DOHH2 (cell line): Measurements from ENCODE around the gene GRIA1.

Source experiments
- H3F3A ChIP-seq: fragments of 200-600 bp; sonication (generic), shearing (Covaris generic); 2 replicates; pipeline ENCODE4 v1.6.0; 2016; ENCODE audit warnings: antibody characterized with exemption, mild to moderate bottlenecking; ENCODE audit not compliant: control insufficient read depth, insufficient read depth
- H3K27ac ChIP-seq: fragments of 200-600 bp; sonication (generic); 2 replicates; pipeline ENCODE4 v1.5.1; 2014; ENCODE audit warnings: low read depth, mild to moderate bottlenecking, low read length, moderate library complexity
- H3K27me3 ChIP-seq: fragments of 200-600 bp; sonication (generic); 2 replicates; pipeline ENCODE4 v1.6.1; 2014; ENCODE audit warnings: mild to moderate bottlenecking, low read length, mixed read lengths; ENCODE audit not compliant: control insufficient read depth
- H3K36me3 ChIP-seq: fragments of 200-600 bp; sonication (generic); 2 replicates; pipeline ENCODE4 v1.6.1; 2014; ENCODE audit warnings: mild to moderate bottlenecking, low read length, moderate library complexity, mixed read lengths; ENCODE audit not compliant: control insufficient read depth
- H3K4me1 ChIP-seq: fragments of 200-600 bp; sonication (generic); 2 replicates; pipeline ENCODE4 v1.6.1; 2014; ENCODE audit warnings: mild to moderate bottlenecking, low read length, mixed read lengths; ENCODE audit not compliant: control insufficient read depth
- H3K4me2 ChIP-seq: fragments of 200-600 bp; sonication (generic); 2 replicates; pipeline ENCODE4 v1.6.0; 2014; ENCODE audit warnings: mild to moderate bottlenecking, low read length, moderate library complexity
- H3K4me3 ChIP-seq: fragments of 200-600 bp; sonication (generic); 2 replicates; pipeline ENCODE4 v1.5.1; 2014; ENCODE audit warnings: mild to moderate bottlenecking, low read length, mixed read lengths
- H3K79me2 ChIP-seq: fragments of 200-600 bp; sonication (generic); 2 replicates; pipeline ENCODE4 v1.6.1; 2014; ENCODE audit warnings: mild to moderate bottlenecking, low read length, mixed read lengths; ENCODE audit not compliant: control insufficient read depth
- H3K9me2 ChIP-seq: fragments of 200-600 bp; sonication (generic); replicated peaks from 2 replicates; pipeline ENCODE4 v1.6.1; 2014; ENCODE audit warnings: mild to moderate bottlenecking, low read length, mixed read lengths; ENCODE audit not compliant: control insufficient read depth
- H3K9me3 ChIP-seq: fragments of 200-600 bp; sonication (generic); 2 replicates; pipeline ENCODE4 v1.6.1; 2014; ENCODE audit warnings: antibody characterized with exemption, low read length, mixed read lengths; ENCODE audit not compliant: control insufficient read depth, insufficient read depth
- H4K20me1 ChIP-seq: fragments of 200-600 bp; sonication (generic); 2 replicates; pipeline ENCODE4 v1.6.0; 2014; ENCODE audit warnings: low read depth, mild to moderate bottlenecking, antibody characterized with exemption, low read length, moderate library complexity; ENCODE audit not compliant: control insufficient read depth, insufficient read depth
- CTCF ChIP-seq: fragments of 200-600 bp; sonication (generic); IDR thresholded peaks from one replicate; pipeline ENCODE4 v1.5.1; 2014; ENCODE audit warnings: antibody characterized with exemption, mild to moderate bottlenecking, low read depth, low read length; ENCODE audit not compliant: poor library complexity, severe bottlenecking
- EZH2phosphoT487 ChIP-seq: fragments of 200-600 bp; sonication (generic); IDR thresholded peaks from 2 replicates; pipeline ENCODE4 v1.6.1; 2017; ENCODE audit warnings: borderline replicate concordance, mild to moderate bottlenecking, antibody characterized with exemption, low read length, moderate library complexity, mixed read lengths

GRIA1 gene

GRCh38 chr5:153476767-153477166, 13.7 kb upstream of the GRIA1 start:
- H3K9me2 ChIP-seq: no peaks in the 10 kb centered on the region
- H3K27ac ChIP-seq: no peak overlapping the region
- H3F3A ChIP-seq: no peaks in the 10 kb centered on the region
- no peak overlapping the region for H3K4me3 ChIP-seq
- no peaks in the 10 kb centered on the region for H3K36me3 ChIP-seq
- TF ChIP-seq CTCF (no peak), EZH2phosphoT487 (no peak)
- H3K9me3 ChIP-seq: no peaks in the 10 kb centered on the region
- no peaks in the 10 kb centered on the region for H4K20me1 ChIP-seq
- H3K79me2 ChIP-seq: no peaks in the 10 kb centered on the region
- no peaks in the 10 kb centered on the region for H3K4me1 ChIP-seq
- no peak overlapping the region for H3K4me2 ChIP-seq
- no peaks in the 10 kb centered on the region for H3K27me3 ChIP-seq

GRCh38 chr5:153480401-153480800, 10.1 kb upstream of the GRIA1 start:
- Histone ChIP-seq H3F3A (no peaks in the 10 kb centered on the region), H3K79me2 (no peaks in the 10 kb centered on the region), H4K20me1 (no peaks in the 10 kb centered on the region), H3K27ac (no peak overlapping the region), H3K27me3 (no peaks in the 10 kb centered on the region), H3K4me3 (no peak overlapping the region), H3K36me3 (no peaks in the 10 kb centered on the region), H3K9me2 (no peaks in the 10 kb centered on the region), H3K4me2 (no peak overlapping the region), H3K4me1 (no peaks in the 10 kb centered on the region), H3K9me3 (no peaks in the 10 kb centered on the region)
- no peak for TF ChIP-seq EZH2phosphoT487
- TF ChIP-seq CTCF: no peak

GRCh38 chr5:153483482-153483881, 7.0 kb upstream of the GRIA1 start:
- no peaks in the 10 kb centered on the region for H3K4me1 ChIP-seq
- no peak overlapping the region for H3K4me2 ChIP-seq
- no peak for TF ChIP-seq CTCF
- TF ChIP-seq EZH2phosphoT487: no peak
- H3K9me2 ChIP-seq: no peaks in the 10 kb centered on the region
- H3K36me3 ChIP-seq: no peaks in the 10 kb centered on the region
- no peaks in the 10 kb centered on the region for H3F3A ChIP-seq
- no peak overlapping the region for H3K4me3 ChIP-seq
- H3K27me3 ChIP-seq: no peaks in the 10 kb centered on the region
- H3K9me3 ChIP-seq: no peaks in the 10 kb centered on the region
- H4K20me1 ChIP-seq: no peaks in the 10 kb centered on the region
- no peaks in the 10 kb centered on the region for H3K79me2 ChIP-seq
- no peak overlapping the region for H3K27ac ChIP-seq

GRCh38 chr5:153485641-153486040, 4.8 kb upstream of the GRIA1 start:
- Histone ChIP-seq H3K27ac (no peak overlapping the region), H3K9me3 (no peaks in the 10 kb centered on the region), H3K4me3 (no peak overlapping the region), H3K4me2 (no peak overlapping the region), H3K36me3 (no peaks in the 10 kb centered on the region), H3F3A (no peaks in the 10 kb centered on the region), H4K20me1 (no peaks in the 10 kb centered on the region), H3K27me3 (no peaks in the 10 kb centered on the region), H3K79me2 (no peaks in the 10 kb centered on the region), H3K9me2 (no peaks in the 10 kb centered on the region), H3K4me1 (no peaks in the 10 kb centered on the region)
- TF ChIP-seq EZH2phosphoT487 (no peak), CTCF (no peak)
